ENCODE measurements around the gene TGFBR2.

TGFBR2 gene

GRCh38 chr3:30728143-30728542 is 121.7 kb downstream of the TGFBR2 start:
- Mint-ChIP-seq H3K4me3 (no peak overlapping the region), H3K27ac (no peak overlapping the region), H3K36me3 (ENCODE audit: low read depth) (no peaks in the 10 kb centered on the region), H3K27me3 (ENCODE audit: low read depth) (no peaks in the 10 kb centered on the region), H3K9me3 (no peaks in the 10 kb centered on the region), H3K4me1 (peaks cover 20% of the 10 kb centered on the region)
- no peak for TF ChIP-seq CTCF (IDR thresholded peaks at IDR 0.05; ENCODE audit: unreplicated experiment in 3 of 3)

GRCh38 chr3:30729512-30729911 is 123.1 kb downstream of the TGFBR2 start:
- H3K27ac Mint-ChIP-seq = no peak overlapping the region
- no peaks in the 10 kb centered on the region for H3K27me3 Mint-ChIP-seq (ENCODE audit: low read depth)
- H3K4me1 Mint-ChIP-seq = peaks cover 32% of the 10 kb centered on the region
- H3K9me3 Mint-ChIP-seq = no peaks in the 10 kb centered on the region
- no peaks in the 10 kb centered on the region for H3K36me3 Mint-ChIP-seq (ENCODE audit: low read depth)
- no peak for TF ChIP-seq CTCF (IDR thresholded peaks at IDR 0.05; ENCODE audit: unreplicated experiment in 3 of 3)
- H3K4me3 Mint-ChIP-seq = no peak overlapping the region

- no peak overlapping the region for H3K27ac Mint-ChIP-seq
- no peaks in the 10 kb centered on the region for H3K27me3 Mint-ChIP-seq (ENCODE audit: low read depth)
- no peaks in the 10 kb centered on the region for H3K36me3 Mint-ChIP-seq (ENCODE audit: low read depth)
- no peak for TF ChIP-seq CTCF (IDR thresholded peaks at IDR 0.05; ENCODE audit: unreplicated experiment in 3 of 3)
- peaks cover 36% of the 10 kb centered on the region for H3K4me1 Mint-ChIP-seq
- H3K4me3 Mint-ChIP-seq = no peak overlapping the region
- no peaks in the 10 kb centered on the region for H3K9me3 Mint-ChIP-seq
Measured at GRCh38 chr3:30729936-30730335, 123.5 kb downstream of the TGFBR2 start.

GRCh38 chr3:30730967-30731366 is 124.6 kb downstream of the TGFBR2 start:
- H3K4me3 Mint-ChIP-seq = no peak overlapping the region
- H3K27ac Mint-ChIP-seq = no peak overlapping the region
- no peaks in the 10 kb centered on the region for H3K27me3 Mint-ChIP-seq (ENCODE audit: low read depth)
- no peaks in the 10 kb centered on the region for H3K36me3 Mint-ChIP-seq (ENCODE audit: low read depth)
- no peak for TF ChIP-seq CTCF (IDR thresholded peaks at IDR 0.05; ENCODE audit: unreplicated experiment in 3 of 3)
- peaks cover 40% of the 10 kb centered on the region for H3K4me1 Mint-ChIP-seq
- H3K9me3 Mint-ChIP-seq = no peaks in the 10 kb centered on the region

GRCh38 chr3:30733209-30733608 is 126.8 kb downstream of the TGFBR2 start:
- no peak overlapping the region for H3K4me3 Mint-ChIP-seq
- H3K27ac Mint-ChIP-seq = peak overlapping the region in 1 of 3 experiments; percentile 14
- peaks cover 50% of the 10 kb centered on the region for H3K4me1 Mint-ChIP-seq
- no peaks in the 10 kb centered on the region for H3K9me3 Mint-ChIP-seq
- no peaks in the 10 kb centered on the region for H3K27me3 Mint-ChIP-seq (ENCODE audit: low read depth)
- H3K36me3 Mint-ChIP-seq (ENCODE audit: low read depth) = no peaks in the 10 kb centered on the region
- no peak for TF ChIP-seq CTCF (IDR thresholded peaks at IDR 0.05; ENCODE audit: unreplicated experiment in 3 of 3)

- H3K4me3 Mint-ChIP-seq = no peak overlapping the region
- no peaks in the 10 kb centered on the region for H3K9me3 Mint-ChIP-seq
- no peaks in the 10 kb centered on the region for H3K27me3 Mint-ChIP-seq (ENCODE audit: low read depth)
- peak overlapping the region in 1 of 3 experiments; percentile 14 for H3K27ac Mint-ChIP-seq
- H3K4me1 Mint-ChIP-seq = peaks cover 50% of the 10 kb centered on the region
- H3K36me3 Mint-ChIP-seq (ENCODE audit: low read depth) = no peaks in the 10 kb centered on the region
- TF ChIP-seq CTCF (IDR thresholded peaks at IDR 0.05; ENCODE audit: unreplicated experiment in 3 of 3) = no peak
Measured at GRCh38 chr3:30733696-30734095, 127.3 kb downstream of the TGFBR2 start.

Measured in nephron (organoid).